OCI-LY3 (cell line): ENCODE data around the gene RWDD4.

Experiments used
- CTCF ChIP-seq: fragments of 200-600, 300-600 bp; sonication (generic); IDR thresholded peaks from 2 replicates; pipeline ENCODE4 v1.5.1; 2014; ENCODE audit warnings: antibody characterized with exemption, low read length, low read depth
- EZH2phosphoT487 ChIP-seq: fragments of 200-600 bp; shearing (Covaris generic); IDR thresholded peaks from 2 replicates; pipeline ENCODE4 v1.6.1; 2018; ENCODE audit warnings: antibody characterized with exemption, mixed run types, low read depth

DNA sequence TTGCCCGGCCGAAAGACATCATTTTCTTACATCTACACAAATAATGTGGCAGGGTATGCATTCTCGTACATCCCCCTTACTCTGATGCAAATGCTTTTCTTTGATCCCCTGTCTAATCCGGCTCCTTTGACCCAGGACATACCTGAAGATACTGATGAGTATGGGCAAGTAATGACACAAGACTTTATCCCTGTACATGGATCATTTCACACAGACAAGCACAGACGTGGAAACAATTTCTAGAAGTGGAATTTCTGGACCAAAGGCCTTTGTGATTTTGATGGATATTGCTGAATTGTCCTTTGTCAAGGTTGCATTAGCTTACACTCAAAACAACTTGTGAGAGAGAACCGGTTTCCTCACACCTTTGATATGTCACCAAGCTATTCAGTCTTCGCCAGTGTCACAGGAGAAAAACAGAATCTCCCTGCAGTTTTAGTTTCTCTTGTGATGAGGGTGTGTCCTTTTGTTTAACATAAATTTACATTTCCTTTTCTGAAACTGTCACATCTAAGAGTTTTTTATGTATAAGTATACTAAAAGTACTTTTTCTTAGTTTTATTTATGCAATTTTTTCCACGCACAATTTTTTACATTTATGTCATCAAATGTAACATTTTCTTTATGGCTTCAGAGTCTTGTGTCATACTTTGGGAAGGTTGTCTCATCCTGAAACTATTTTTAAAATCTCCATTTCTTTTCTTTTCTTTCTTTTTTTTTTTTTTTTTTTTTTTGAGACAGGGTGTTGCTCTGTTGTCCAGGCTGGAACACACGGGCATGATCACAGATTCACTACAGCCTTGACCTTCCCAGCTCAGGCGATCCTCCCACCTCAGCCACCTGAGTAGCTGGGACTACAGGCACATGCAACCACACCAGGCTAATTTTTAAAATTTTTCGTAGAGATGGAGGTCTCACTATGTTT, 25.2 kb downstream of the RWDD4 start:
- TF ChIP-seq CTCF (no peak), EZH2phosphoT487 (no peak)
